Measurements from ENCODE around the gene CEMIP.
"Not testable (repeated sequence)": the region's sequence is repeated elsewhere in the genome, so short reads cannot be mapped to it uniquely, and the experiment has no call there.

The CEMIP gene

GRCh38 chr15:80949756-80950155 lies 170.6 kb downstream of the CEMIP start:
- Histone ChIP-seq H3K4me3 (ENCODE audit: low read depth in 1 of 2, low read length in 2 of 2) (no peak overlapping the region), H3K27me3 (ENCODE audit: control insufficient read depth in 1 of 2, insufficient read depth in 2 of 2, low read length in 2 of 2) (no peaks in the 10 kb centered on the region), H3K9me3 (ENCODE audit: low read length) (no peaks in the 10 kb centered on the region), H3K27ac (ENCODE audit: low read depth, low read length) (no peak overlapping the region), H3K36me3 (ENCODE audit: insufficient read depth, low read length) (peaks cover 51% of the 10 kb centered on the region), H3K4me1 (ENCODE audit: insufficient read depth, low read length) (no peaks in the 10 kb centered on the region), H3K9ac (ENCODE audit: low read length) (no peak overlapping the region)

- Histone ChIP-seq H3K9me3 (ENCODE audit: low read length) (no peaks in the 10 kb centered on the region), H3K27me3 (ENCODE audit: control insufficient read depth in 1 of 2, insufficient read depth in 2 of 2, low read length in 2 of 2) (no peaks in the 10 kb centered on the region), H3K9ac (ENCODE audit: low read length) (no peak overlapping the region), H3K4me1 (ENCODE audit: insufficient read depth, low read length) (no peaks in the 10 kb centered on the region), H3K36me3 (ENCODE audit: insufficient read depth, low read length) (peaks cover 51% of the 10 kb centered on the region), H3K4me3 (ENCODE audit: low read depth in 1 of 2, low read length in 2 of 2) (no peak overlapping the region), H3K27ac (ENCODE audit: low read depth, low read length) (no peak overlapping the region)
Observed at GRCh38 chr15:80950291-80951078, 171.3 kb downstream of the CEMIP start.

GRCh38 chr15:80951941-80952340 lies 172.8 kb downstream of the CEMIP start:
- no peaks in the 10 kb centered on the region for H3K27me3 ChIP-seq (ENCODE audit: control insufficient read depth in 1 of 2, insufficient read depth in 2 of 2, low read length in 2 of 2)
- H3K9me3 ChIP-seq (ENCODE audit: low read length) = no peaks in the 10 kb centered on the region
- H3K27ac ChIP-seq (ENCODE audit: low read depth, low read length) = no peak overlapping the region
- no peaks in the 10 kb centered on the region for H3K4me1 ChIP-seq (ENCODE audit: insufficient read depth, low read length)
- peaks cover 41% of the 10 kb centered on the region for H3K36me3 ChIP-seq (ENCODE audit: insufficient read depth, low read length)
- no peak overlapping the region for H3K9ac ChIP-seq (ENCODE audit: low read length)
- no peak overlapping the region for H3K4me3 ChIP-seq (ENCODE audit: low read depth in 1 of 2, low read length in 2 of 2)

GRCh38 chr15:80953001-80953952 lies 174.1 kb downstream of the CEMIP start:
- no peak overlapping the region for H3K27ac ChIP-seq (ENCODE audit: low read depth, low read length)
- peaks cover 28% of the 10 kb centered on the region for H3K36me3 ChIP-seq (ENCODE audit: insufficient read depth, low read length)
- H3K9me3 ChIP-seq (ENCODE audit: low read length) = no peaks in the 10 kb centered on the region
- H3K9ac ChIP-seq (ENCODE audit: low read length) = no peak overlapping the region
- H3K4me1 ChIP-seq (ENCODE audit: insufficient read depth, low read length) = no peaks in the 10 kb centered on the region
- H3K4me3 ChIP-seq (ENCODE audit: low read depth in 1 of 2, low read length in 2 of 2) = no peak overlapping the region
- no peaks in the 10 kb centered on the region for H3K27me3 ChIP-seq (ENCODE audit: control insufficient read depth in 1 of 2, insufficient read depth in 2 of 2, low read length in 2 of 2)

- Histone ChIP-seq H3K4me1 (ENCODE audit: insufficient read depth, low read length) (no peaks in the 10 kb centered on the region), H3K27me3 (ENCODE audit: control insufficient read depth in 1 of 2, insufficient read depth in 2 of 2, low read length in 2 of 2) (no peaks in the 10 kb centered on the region), H3K9me3 (ENCODE audit: low read length) (no peaks in the 10 kb centered on the region), H3K4me3 (ENCODE audit: low read depth in 1 of 2, low read length in 2 of 2) (no peak overlapping the region), H3K27ac (ENCODE audit: low read depth, low read length) (no peak overlapping the region), H3K9ac (ENCODE audit: low read length) (no peak overlapping the region), H3K36me3 (ENCODE audit: insufficient read depth, low read length) (peaks cover 26% of the 10 kb centered on the region)
Observed at GRCh38 chr15:80953953-80954778, 175.0 kb downstream of the CEMIP start.

- not testable (repeated sequence) for H3K27me3 ChIP-seq (ENCODE audit: control insufficient read depth in 1 of 2, insufficient read depth in 2 of 2, low read length in 2 of 2); H3K9ac ChIP-seq (ENCODE audit: low read length); H3K4me1 ChIP-seq (ENCODE audit: insufficient read depth, low read length); H3K4me3 ChIP-seq (ENCODE audit: low read depth in 1 of 2, low read length in 2 of 2); H3K27ac ChIP-seq (ENCODE audit: low read depth, low read length); H3K9me3 ChIP-seq (ENCODE audit: low read length)
- H3K36me3 ChIP-seq (ENCODE audit: insufficient read depth, low read length) = peaks cover 19% of the 10 kb centered on the region
Observed at GRCh38 chr15:80955571-80956452, 176.6 kb downstream of the CEMIP start.

GRCh38 chr15:80957556-80957955 lies 178.4 kb downstream of the CEMIP start:
- no peaks in the 10 kb centered on the region for H3K9me3 ChIP-seq (ENCODE audit: low read length)
- no peak overlapping the region for H3K27ac ChIP-seq (ENCODE audit: low read depth, low read length)
- H3K4me3 ChIP-seq (ENCODE audit: low read depth in 1 of 2, low read length in 2 of 2) = no peak overlapping the region
- no peaks in the 10 kb centered on the region for H3K27me3 ChIP-seq (ENCODE audit: control insufficient read depth in 1 of 2, insufficient read depth in 2 of 2, low read length in 2 of 2)
- H3K4me1 ChIP-seq (ENCODE audit: insufficient read depth, low read length) = no peaks in the 10 kb centered on the region
- no peak overlapping the region for H3K9ac ChIP-seq (ENCODE audit: low read length)
- H3K36me3 ChIP-seq (ENCODE audit: insufficient read depth, low read length) = peaks cover 15% of the 10 kb centered on the region

GRCh38 chr15:80957976-80958375 lies 178.8 kb downstream of the CEMIP start:
- Histone ChIP-seq H3K9me3 (ENCODE audit: low read length) (no peaks in the 10 kb centered on the region), H3K9ac (ENCODE audit: low read length) (no peak overlapping the region), H3K4me3 (ENCODE audit: low read depth in 1 of 2, low read length in 2 of 2) (no peak overlapping the region), H3K4me1 (ENCODE audit: insufficient read depth, low read length) (no peaks in the 10 kb centered on the region), H3K27me3 (ENCODE audit: control insufficient read depth in 1 of 2, insufficient read depth in 2 of 2, low read length in 2 of 2) (no peaks in the 10 kb centered on the region), H3K36me3 (ENCODE audit: insufficient read depth, low read length) (peaks cover 15% of the 10 kb centered on the region), H3K27ac (ENCODE audit: low read depth, low read length) (no peak overlapping the region)

- Histone ChIP-seq H3K9ac (ENCODE audit: low read length) (no peak overlapping the region), H3K9me3 (ENCODE audit: low read length) (no peaks in the 10 kb centered on the region), H3K36me3 (ENCODE audit: insufficient read depth, low read length) (peaks cover 15% of the 10 kb centered on the region), H3K4me3 (ENCODE audit: low read depth in 1 of 2, low read length in 2 of 2) (no peak overlapping the region), H3K4me1 (ENCODE audit: insufficient read depth, low read length) (no peaks in the 10 kb centered on the region), H3K27me3 (ENCODE audit: control insufficient read depth in 1 of 2, insufficient read depth in 2 of 2, low read length in 2 of 2) (no peaks in the 10 kb centered on the region), H3K27ac (ENCODE audit: low read depth, low read length) (no peak overlapping the region)
Observed at GRCh38 chr15:80958818-80959495, 179.8 kb downstream of the CEMIP start.

- H3K4me3 ChIP-seq (ENCODE audit: low read depth in 1 of 2, low read length in 2 of 2); H3K27me3 ChIP-seq (ENCODE audit: control insufficient read depth in 1 of 2, insufficient read depth in 2 of 2, low read length in 2 of 2); H3K9ac ChIP-seq (ENCODE audit: low read length); H3K27ac ChIP-seq (ENCODE audit: low read depth, low read length); H3K9me3 ChIP-seq (ENCODE audit: low read length); H3K36me3 ChIP-seq (ENCODE audit: insufficient read depth, low read length): not testable (repeated sequence)
- peaks cover 16% of the 10 kb centered on the region for H3K4me1 ChIP-seq (ENCODE audit: insufficient read depth, low read length)
Observed at GRCh38 chr15:80965454-80965853, 186.3 kb downstream of the CEMIP start.
